Motor neuron (in vitro differentiated cells): ENCODE measurements around the gene LRWD1. TPM values are rescaled to one million over a fixed set of nuclear protein-coding genes. Genes with fewer than 3 reads are reported as not detected.

Source experiments
- ATAC-seq, 8 experiments: fragments of 200-7000 bp; cut with Tn5 transposase; replicated peaks in 6 of 8; 2 replicates each; pipeline ENCODE4 v1.8.0; 2021; ENCODE audit warnings: mild to moderate bottlenecking in 8 of 8, moderate library complexity in 8 of 8
- H3K27ac ChIP-seq, 2 donors: fragments of 250-450 bp; sonication (Bioruptor Pico); 2 replicates each; pipeline ENCODE4 v1.9.0; 2021; ENCODE audit warnings: antibody characterized with exemption in 2 of 2, mild to moderate bottlenecking in 2 of 2, moderate library complexity in 1 of 2
- H3K4me1 ChIP-seq, 2 donors: fragments of 250-450 bp; sonication (Bioruptor Pico); replicated peaks in 1 of 2; 2 replicates each; pipeline ENCODE4 v1.6.1; 2021; ENCODE audit warnings: antibody characterized with exemption in 2 of 2, mild to moderate bottlenecking in 2 of 2, moderate library complexity in 1 of 2
- H3K4me3 ChIP-seq, 5 donors: fragments of 250-450 bp; sonication (Bioruptor Pico); 2 replicates each; pipeline ENCODE4 v1.9.0; 2021; ENCODE audit warnings: antibody characterized with exemption in 5 of 5, mild to moderate bottlenecking in 5 of 5, moderate library complexity in 4 of 5
- WGBS, 10 experiments: fragments of 450-650 bp; shearing (Covaris generic); methylation state at CpG; one replicate each; pipeline ENCODE4 v1.0.0; 2022; 5-methylcytosine and 5-hydroxymethylcytosine counted together
- in situ Hi-C, 9 experiments: fragments of 400-800 bp; cut with MboI; loops; one replicate each; pipeline ENCODE4 v1.15.0; 2021; ENCODE audit warnings: low sequenced_read_pairs in 9 of 9, low pct_unique_long_range_greater_than_20kb in 2 of 9; ENCODE audit not compliant: unreplicated experiment in 9 of 9
- total RNA-seq, 8 experiments: library from RNA; unstranded; fragments of 300-600 nt; gene quantifications; 2 replicates each; pipeline versions ENCODE4 v1.2.3 to v1.2.4, GENCODE V29; 2022

Gene LRWD1
- total RNA-seq, 8 experiments from 2014 or later, result 9.1 to 23.5 (median 17.9) TPM

GRCh38 chr7:102429141-102429899, 35.5 kb upstream of the LRWD1 start:
- WGBS, 10 experiments, result 86 to 100% (median 95%) methylated on average over 2 to 5 of the region's 10 CpGs; no CpG with 5 or more reads in 2 of the 10 experiments
- H3K27ac ChIP-seq, result no peak overlapping the region
- ATAC-seq, result no peak
- in situ Hi-C loops, result no loop called here
- H3K4me1 ChIP-seq, result peaks cover 18% of the 10 kb centered on the region in 2 donors
- no peak overlapping the region for H3K4me3 ChIP-seq

DNA sequence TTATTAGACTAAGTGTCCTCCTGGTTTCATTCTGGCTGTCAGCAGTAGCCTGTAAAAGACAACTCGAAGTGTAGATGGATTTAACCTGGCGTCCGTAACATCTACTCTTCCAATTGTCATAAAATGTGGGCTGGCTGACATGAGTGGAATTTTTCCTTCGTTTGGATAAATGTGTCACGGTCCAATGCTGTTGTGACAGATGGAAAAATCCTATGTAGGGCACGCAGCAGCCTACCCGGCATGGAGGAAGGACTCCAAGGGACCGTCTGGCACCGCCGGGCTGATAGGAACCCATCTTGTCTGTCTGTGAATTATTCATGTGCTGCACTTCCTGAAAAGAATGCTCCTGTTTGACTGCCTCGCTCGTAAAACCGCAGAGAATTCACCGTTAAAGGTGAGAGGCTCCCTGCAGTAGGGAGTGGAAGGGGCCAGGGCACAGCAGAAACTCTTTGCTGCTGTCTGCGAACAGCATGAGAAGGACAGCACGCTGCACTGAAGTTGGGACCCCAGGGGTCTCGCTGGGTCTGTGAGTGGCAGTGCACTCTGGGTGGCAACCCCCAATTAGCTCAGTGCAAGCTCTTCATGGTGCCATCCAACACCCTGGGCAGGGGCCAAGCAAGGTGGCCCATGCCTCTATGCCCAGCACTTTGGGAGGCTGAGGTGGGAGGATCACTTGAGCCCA, 33.0 kb upstream of the LRWD1 start:
- 30 to 100% (median 45%) methylated on average over 1 to 13 of the region's 17 CpGs; no CpG with 5 or more reads in 1 of the 10 experiments for WGBS, 10 experiments
- in situ Hi-C loops, result no loop called here
- H3K4me1 ChIP-seq, result peaks cover 23 to 27% of the 10 kb centered on the region in 2 donors
- ATAC-seq, result peak in 2 of 8 experiments; percentile 3 to 7
- peak overlapping the region; percentile 14 to 38 for H3K27ac ChIP-seq
- H3K4me3 ChIP-seq, result no peak overlapping the region

DNA sequence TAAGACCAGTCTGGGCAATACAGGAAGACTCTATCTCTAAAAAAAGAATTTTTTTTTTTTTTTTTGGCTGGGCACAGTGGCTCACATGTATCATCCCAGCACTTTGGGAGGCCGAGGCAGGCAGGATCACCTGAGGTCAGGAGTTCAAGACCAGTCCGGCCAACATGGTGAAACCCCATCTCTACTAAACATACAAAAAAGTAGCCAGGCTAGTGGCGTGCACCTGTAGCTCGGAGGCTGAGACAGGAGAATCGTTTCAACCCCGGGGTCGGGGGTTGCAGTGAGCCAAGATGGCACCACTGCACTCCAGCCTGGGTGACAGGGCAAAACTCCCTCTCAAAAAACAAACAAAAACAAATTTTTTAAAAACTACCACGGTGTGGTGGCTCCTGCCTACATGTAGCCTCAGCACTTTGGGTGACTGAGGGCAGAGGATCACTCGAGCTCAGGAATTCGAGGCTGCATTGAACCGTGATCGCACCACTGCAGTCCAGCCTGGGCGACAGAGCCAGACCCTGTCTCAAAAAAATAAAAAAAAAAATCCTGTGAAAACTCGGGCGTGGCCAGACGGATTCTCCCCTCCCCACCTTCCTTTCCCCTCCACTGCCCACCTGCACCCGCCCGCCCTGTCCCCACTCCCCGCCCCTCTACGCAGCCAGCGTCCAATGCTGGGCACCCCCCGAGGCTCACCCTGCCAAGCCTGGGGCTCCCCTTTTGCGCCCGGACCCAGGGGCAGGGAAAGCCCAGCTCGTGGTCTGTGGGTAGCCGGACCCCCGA, 32.2 kb upstream of the LRWD1 start:
- ATAC-seq, result peak in 7 of 8 experiments; percentile 3 to 56 (median 48)
- H3K27ac ChIP-seq, result peak overlapping the region; percentile 82 to 91
- H3K4me1 ChIP-seq, result peaks cover 23 to 27% of the 10 kb centered on the region in 2 donors
- peak overlapping the region; percentile 62 to 87 (median 75) for H3K4me3 ChIP-seq
- WGBS, 10 experiments, result 34 to 80% (median 65%) methylated on average over 1 to 12 of the region's 27 CpGs; no CpG with 5 or more reads in 4 of the 10 experiments
- in situ Hi-C loops, result no loop called here

GRCh38 chr7:102433219-102434038, 31.4 kb upstream of the LRWD1 start, which contains the start of gene ORAI2:
Gene ORAI2 (plus strand): TSS chr7:102433575. CDS start chr7:102438957, 5,382 bp downstream.
- peak within 1 kb of the TSS; percentile 82 to 91 for H3K27ac ChIP-seq
- WGBS, 10 experiments, result 0% methylated on average over 1 of the region's 90 CpGs; no CpG with 5 or more reads in 9 of the 10 experiments
- peak; percentile 71 to 86 (median 81) for ATAC-seq
- H3K4me1 ChIP-seq, result peaks cover 23 to 27% of the 10 kb centered on the region in 2 donors
- in situ Hi-C loops, result no loop called here
- H3K4me3 ChIP-seq, result peak within 1 kb of the TSS; percentile 62 to 87 (median 75)

DNA sequence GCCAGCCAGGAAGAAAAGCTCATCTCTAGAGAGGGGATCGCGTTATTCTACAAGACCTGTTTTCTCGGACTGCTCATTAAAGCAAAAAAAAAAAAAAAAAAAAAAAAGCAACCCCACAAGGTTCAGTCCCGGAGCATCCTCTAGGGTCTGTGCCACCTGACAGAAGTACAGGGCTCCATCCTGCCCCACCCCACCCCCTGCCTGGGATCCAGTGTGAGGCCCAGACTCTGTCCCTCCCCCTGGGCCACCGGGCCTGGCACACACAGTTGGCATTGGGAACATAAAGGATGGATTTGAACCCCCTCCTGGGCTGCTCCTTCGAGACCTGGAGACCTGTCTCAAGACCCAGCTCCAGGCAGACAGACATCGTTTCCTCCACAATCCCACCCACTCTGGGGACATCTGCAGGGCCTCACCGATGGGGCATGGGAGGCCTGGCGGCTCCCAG, 30.7 kb upstream of the LRWD1 start:
- peak overlapping the region; percentile 62 to 87 (median 75) for H3K4me3 ChIP-seq
- H3K4me1 ChIP-seq, result peaks cover 23 to 27% of the 10 kb centered on the region in 2 donors
- peak in 7 of 8 experiments; percentile 9 to 26 (median 22) for ATAC-seq
- WGBS, 10 experiments, result 13 to 67% (median 13%) methylated on average over 1 to 5 of the region's 9 CpGs; no CpG with 5 or more reads in 7 of the 10 experiments
- in situ Hi-C loops, result no loop called here
- peak overlapping the region; percentile 82 to 91 for H3K27ac ChIP-seq

GRCh38 chr7:102436118-102436517, 28.7 kb upstream of the LRWD1 start:
- 33 to 100% (median 94%) methylated on average over 1 to 9 of the region's 10 CpGs; no CpG with 5 or more reads in 2 of the 10 experiments for WGBS, 10 experiments
- Histone ChIP-seq H3K4me1 (peaks cover 23 to 32% of the 10 kb centered on the region in 2 donors), H3K27ac (no peak overlapping the region), H3K4me3 (no peak overlapping the region)
- in situ Hi-C loops, result no loop called here
- no peak for ATAC-seq

DNA sequence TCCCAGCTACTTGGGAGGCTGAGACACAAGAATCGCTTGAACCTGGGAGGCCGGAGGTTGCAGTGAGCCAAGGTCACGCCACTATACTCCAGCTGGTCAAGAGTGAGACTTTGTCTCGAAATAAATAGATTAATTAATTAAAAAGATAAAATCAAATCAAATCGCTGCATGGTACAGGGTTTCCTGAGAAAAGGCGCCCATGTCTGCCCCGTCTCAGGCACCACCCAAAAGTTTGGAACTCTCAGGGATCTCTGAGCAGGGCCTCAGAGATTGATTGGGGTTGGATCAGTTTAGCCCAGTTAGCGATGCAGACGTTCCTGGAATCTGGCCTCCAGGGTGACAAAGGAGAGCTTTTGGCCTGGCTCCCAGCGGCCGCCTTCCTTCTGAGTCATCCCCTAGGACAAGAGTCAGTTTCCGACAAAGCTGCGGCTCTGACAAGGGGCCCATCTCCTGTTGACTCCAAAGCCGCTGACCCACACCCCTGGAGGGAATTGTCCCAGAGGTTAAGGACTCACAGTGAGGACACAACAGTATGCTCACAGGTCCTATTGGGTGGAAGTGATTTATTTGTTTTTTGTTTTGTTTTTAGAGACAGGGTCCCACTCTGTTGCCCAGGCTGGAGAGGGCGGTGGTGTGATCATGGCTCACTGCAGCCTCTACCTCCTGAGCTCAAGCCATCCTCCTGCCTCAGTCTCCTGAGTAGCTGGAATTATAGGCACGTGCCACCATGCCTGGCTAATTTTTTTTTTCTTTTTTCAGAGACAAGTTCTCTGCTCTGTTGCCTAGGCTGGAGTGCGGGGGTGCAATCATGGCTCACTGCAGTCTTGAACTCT, 24.6 kb upstream of the LRWD1 start:
- ATAC-seq, result peak; percentile 20 to 95 (median 72)
- H3K27ac ChIP-seq, result peak overlapping the region in 1 of 2 donors; percentile 39
- H3K4me3 ChIP-seq, result no peak overlapping the region
- in situ Hi-C loops, result no loop called here
- peaks cover 11 to 15% of the 10 kb centered on the region in 2 donors for H3K4me1 ChIP-seq
- WGBS, 10 experiments, result 64 to 93% (median 88%) methylated on average over 2 to 11 of the region's 17 CpGs; no CpG with 5 or more reads in 3 of the 10 experiments

- in situ Hi-C loops, result no loop called here
- Histone ChIP-seq H3K4me1 (peaks cover 11 to 12% of the 10 kb centered on the region in 2 donors), H3K4me3 (no peak overlapping the region), H3K27ac (no peak overlapping the region)
- no peak for ATAC-seq
- 68 to 100% (median 87%) methylated on average over 1 to 15 of the region's 17 CpGs for WGBS, 10 experiments
Measured at GRCh38 chr7:102444961-102445673, 19.7 kb upstream of the LRWD1 start.

DNA sequence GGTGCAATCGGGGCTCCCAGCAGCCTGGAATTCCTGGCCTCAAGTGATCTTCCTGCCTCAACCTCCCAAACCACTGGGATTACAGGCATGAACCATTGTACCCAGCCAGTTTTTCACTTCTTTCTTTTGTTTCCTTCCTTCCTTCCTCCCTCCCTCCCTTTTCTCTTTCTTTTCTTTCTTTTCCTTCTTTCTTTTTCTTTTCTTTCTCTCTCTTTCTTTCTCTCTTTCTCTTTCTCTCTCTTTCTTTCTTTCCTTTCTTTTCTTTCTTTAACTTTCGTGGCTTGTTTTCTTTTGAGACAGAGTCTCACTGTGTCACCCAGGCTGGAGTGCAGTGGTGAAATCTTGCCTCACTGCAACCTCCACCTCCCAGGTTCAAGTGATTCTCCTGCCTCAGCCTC, 19.1 kb upstream of the LRWD1 start:
- 36 to 100% (median 80%) methylated on average over 1 to 2 of the region's 2 CpGs; no CpG with 5 or more reads in 1 of the 10 experiments for WGBS, 10 experiments
- in situ Hi-C loops, result no loop called here

GRCh38 chr7:102446387-102447156, 18.2 kb upstream of the LRWD1 start:
- in situ Hi-C loops, result no loop called here
- ATAC-seq, result no peak
- H3K4me3 ChIP-seq, result no peak overlapping the region
- H3K4me1 ChIP-seq, result peaks cover 11 to 13% of the 10 kb centered on the region in 2 donors
- H3K27ac ChIP-seq, result no peak overlapping the region
- 80 to 100% (median 100%) methylated on average over 1 to 3 of the region's 41 CpGs; no CpG with 5 or more reads in 4 of the 10 experiments for WGBS, 10 experiments

More for the DNA sequence above, 19.1 kb upstream of the LRWD1 start:
- Histone ChIP-seq H3K27ac (no peak overlapping the region), H3K4me3 (no peak overlapping the region), H3K4me1 (peaks cover 11 to 12% of the 10 kb centered on the region in 2 donors)
- no peak for ATAC-seq
